SK-N-SH (cell line): ENCODE results near the gene MXD3. TPM values are rescaled to one million over a fixed set of nuclear protein-coding genes. Genes with fewer than 3 reads are reported as not detected.
A peak's percentile ranks its signal among the peaks of the same experiment; 100 is the strongest.

ENCODE experiments used
- CTCF ChIA-PET: fragments of 300-600, 350-600 bp; formaldehyde crosslinking; extraction: SDS; loops from one replicate; lab custom pipeline; 2021; lab: Yijun Ruan, JAX
- POLR2A ChIA-PET: fragments of 350-600 bp; sonication (Branson Sonifier 250); formaldehyde crosslinking; extraction: SDS; loops from one replicate; lab custom pipeline; 2020; ENCODE audit warnings: antibody characterized with exemption, inconsistent platforms; lab: Yijun Ruan, JAX
- DNase-seq: peaks from one replicate; pipeline ENCODE4 v3.0.0; 2012
- H2AFZ ChIP-seq: fragments of 200-600 bp; sonication (generic); 2 replicates; pipeline ENCODE4 v1.8.1; 2016; ENCODE audit warnings: antibody characterized with exemption, mild to moderate bottlenecking, low read depth
- H3F3A ChIP-seq: fragments of 200-600 bp; sonication (generic); replicated peaks from 2 replicates; pipeline ENCODE3; 2016; ENCODE audit warnings: antibody characterized with exemption, mild to moderate bottlenecking; ENCODE audit not compliant: insufficient read depth
- H3K27ac ChIP-seq, 2 experiments: fragments of 200-500 bp in 1 of 2; fragments of 200-600 bp in 1 of 2; sonication (Bioruptor generic) in 1 of 2; sonication (generic), shearing (Covaris generic) in 1 of 2; 2 replicates each; pipeline versions ENCODE4 v1.5.1 to v1.6.1; 2014 to 2016; ENCODE audit warnings: low read depth in 2 of 2, inconsistent platforms in 1 of 2, low read length in 1 of 2, mild to moderate bottlenecking in 1 of 2, mixed read lengths in 1 of 2
- H3K27me3 ChIP-seq: fragments of 200-600 bp; sonication (generic), shearing (Covaris generic); 2 replicates; pipeline ENCODE4 v1.6.1; 2016; ENCODE audit warnings: mixed run types; ENCODE audit not compliant: insufficient read depth
- H3K36me3 ChIP-seq, 2 experiments: fragments of 200-500 bp in 1 of 2; fragments of 200-600 bp in 1 of 2; sonication (Bioruptor generic) in 1 of 2; sonication (generic) in 1 of 2; replicated peaks in 1 of 2; 2 replicates each; pipeline versions ENCODE3 to v1.5.1; 2014 to 2016; ENCODE audit warnings: low read length in 1 of 2, mild to moderate bottlenecking in 1 of 2; ENCODE audit not compliant: insufficient read depth in 2 of 2, control insufficient read depth in 1 of 2
- H3K4me1 ChIP-seq, 2 experiments: fragments of 200-500 bp in 1 of 2; fragments of 200-600 bp in 1 of 2; sonication (Bioruptor generic) in 1 of 2; sonication (generic), shearing (Covaris generic) in 1 of 2; 2 replicates each; pipeline versions ENCODE4 v1.5.1 to v1.6.1; 2014 to 2016; ENCODE audit warnings: low read depth in 1 of 2, low read length in 1 of 2, mixed run types in 1 of 2; ENCODE audit not compliant: insufficient read depth in 2 of 2, control insufficient read depth in 1 of 2
- H3K4me2 ChIP-seq: fragments of 200-600 bp; sonication (generic), shearing (Covaris generic); 2 replicates; pipeline ENCODE4 v1.6.1; 2017; ENCODE audit warnings: mixed run types
- H3K4me3 ChIP-seq, 2 experiments: fragments of 200-500 bp in 1 of 2; fragments of 200-600 bp in 1 of 2; sonication (Bioruptor generic) in 1 of 2; sonication (generic), shearing (Covaris generic) in 1 of 2; 2 replicates each; pipeline versions ENCODE4 v1.5.1 to v1.8.1; 2014 to 2016; ENCODE audit warnings: low read depth in 2 of 2, inconsistent platforms in 1 of 2, low read length in 1 of 2, mild to moderate bottlenecking in 1 of 2, mixed read lengths in 1 of 2, moderate library complexity in 1 of 2
- H3K79me2 ChIP-seq: fragments of 200-600 bp; sonication (generic); 2 replicates; pipeline ENCODE4 v1.8.1; 2017; ENCODE audit warnings: mild to moderate bottlenecking; ENCODE audit not compliant: insufficient read depth
- H3K9ac ChIP-seq: fragments of 200-600 bp; sonication (generic); 2 replicates; pipeline ENCODE4 v1.6.1; 2017; ENCODE audit warnings: mixed run types
- H3K9me2 ChIP-seq: fragments of 200-600 bp; sonication (generic); 2 replicates; pipeline ENCODE4 v1.6.1; 2017; ENCODE audit warnings: mixed run types
- H3K9me3 ChIP-seq: fragments of 200-600 bp; sonication (generic); 2 replicates; pipeline ENCODE4 v1.6.1; 2017; ENCODE audit warnings: mixed run types, mild to moderate bottlenecking, moderate library complexity
- H4K20me1 ChIP-seq: fragments of 200-600 bp; sonication (generic); 2 replicates; pipeline ENCODE4 v1.6.1; 2017; ENCODE audit warnings: mild to moderate bottlenecking, mixed run types; ENCODE audit not compliant: insufficient read depth
- CHD2 ChIP-seq: fragments of 150-350 bp; IDR thresholded peaks from 2 replicates; pipeline ENCODE4 v1.6.1; 2018; ENCODE audit warnings: low read length; ENCODE audit not compliant: partially characterized antibody
- ELF1 ChIP-seq: IDR thresholded peaks from 2 replicates; pipeline ENCODE4 v1.4.0; 2012
- EP300 ChIP-seq, 2 experiments: IDR thresholded peaks; 2 replicates each; pipeline versions ENCODE4 v1.4.0 to v1.6.1; 2012; ENCODE audit warnings: borderline replicate concordance in 1 of 2, low read depth in 1 of 2, low read length in 1 of 2
- EZH2phosphoT487 ChIP-seq: fragments of 200-600 bp; sonication (generic); IDR thresholded peaks from 2 replicates; pipeline ENCODE4 v1.6.1; 2017; ENCODE audit warnings: low read depth, mixed run types, mild to moderate bottlenecking, antibody characterized with exemption, moderate library complexity, borderline replicate concordance
- FOXJ3 ChIP-seq: sonication (generic); formaldehyde crosslinking; IDR thresholded peaks from 2 replicates; pipeline ENCODE4 v1.5.1; 2020; ENCODE audit warnings: mild to moderate bottlenecking, missing genetic modification reagents
- MXI1 ChIP-seq: IDR thresholded peaks from 2 replicates; pipeline ENCODE4 v1.6.1; 2012; ENCODE audit warnings: mild to moderate bottlenecking, low read depth, low read length, improper control_type of control experiment
- NRF1 ChIP-seq: IDR thresholded peaks from 2 replicates; pipeline ENCODE4 v1.6.1; 2012; ENCODE audit warnings: low read depth, mild to moderate bottlenecking, low read length
- POLR2AphosphoS5 ChIP-seq: IDR thresholded peaks from 2 replicates; pipeline ENCODE4 v1.6.1; 2012; ENCODE audit warnings: low read depth, low read length
- REST ChIP-seq: IDR thresholded peaks from 2 replicates; pipeline ENCODE4 v1.6.1; 2012; ENCODE audit warnings: mild to moderate bottlenecking, low read depth, low read length, moderate library complexity
- RXRA ChIP-seq: IDR thresholded peaks from 2 replicates; pipeline ENCODE4 v1.4.0; 2012; ENCODE audit warnings: low read depth, mild to moderate bottlenecking, borderline replicate concordance
- TAF1 ChIP-seq: IDR thresholded peaks from 2 replicates; pipeline ENCODE4 v1.6.1; 2012; ENCODE audit warnings: low read depth, mild to moderate bottlenecking, low read length, moderate library complexity, borderline replicate concordance
- TEAD4 ChIP-seq: IDR thresholded peaks from 2 replicates; pipeline ENCODE4 v1.4.0; 2012; ENCODE audit warnings: mild to moderate bottlenecking, borderline replicate concordance; ENCODE audit not compliant: insufficient read depth
- WGBS: methylation state at CpG from one replicate; pipeline ENCODE4 v1.1.6; 2017; ENCODE audit warnings: low lambda C conversion rate; 5-methylcytosine and 5-hydroxymethylcytosine counted together
- polyA plus RNA-seq, 3 experiments: library from polyadenylated mRNA; depleted of rRNA; stranded (reverse); fragments of >200 nt; gene quantifications; 2 replicates each; pipeline ENCODE4 v1.2.3, GENCODE V29; 2012
- TF ChIP-seq, protein P1 (sequence below): fragments of 200-600 bp; sonication (generic); IDR thresholded peaks from 2 replicates; pipeline ENCODE4 v1.6.1; 2017; ENCODE audit warnings: antibody characterized with exemption, mild to moderate bottlenecking, moderate library complexity
- TF ChIP-seq, protein P2 (sequence below): fragments of 150-350 bp; IDR thresholded peaks from 2 replicates; pipeline ENCODE4 v1.6.1; 2017; ENCODE audit warnings: antibody characterized with exemption, low read length, low read depth, borderline replicate concordance
- TF ChIP-seq, protein P3 (sequence below): IDR thresholded peaks from 2 replicates; pipeline ENCODE4 v1.4.0; 2012; ENCODE audit warnings: low read depth, borderline replicate concordance

Gene MXD3
- polyA plus RNA-seq, 1 of the 3 experiments (the other 2 are of a cell fraction): 22.6 TPM

DNA sequence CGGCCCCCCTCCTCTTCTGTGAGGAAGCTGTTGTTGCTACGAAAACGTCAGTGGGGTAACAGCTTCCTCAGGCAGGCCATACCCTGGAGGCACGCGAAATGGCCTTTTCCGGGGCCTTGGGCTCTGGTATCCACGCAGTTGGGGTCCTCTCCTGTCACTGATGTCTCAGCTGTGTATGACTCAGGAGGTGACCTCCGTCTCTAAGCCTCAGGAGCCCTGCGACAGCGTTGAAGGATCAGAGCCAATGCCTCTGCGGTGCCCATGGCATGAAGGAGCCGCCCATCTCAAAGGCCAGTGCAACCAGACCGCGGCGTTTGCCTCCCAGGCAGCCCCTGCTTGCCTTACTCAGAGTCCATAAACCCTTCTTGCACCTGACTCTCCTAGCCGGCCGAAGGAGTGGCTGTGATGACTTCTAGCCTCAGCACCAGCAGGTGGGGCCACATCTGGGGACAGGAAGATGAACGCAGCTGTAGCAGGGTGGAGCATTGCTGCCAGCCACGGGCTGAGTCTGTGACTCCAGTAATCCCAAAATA, 1.0 kb upstream of the MXD3 start:
- Histone ChIP-seq H3K27ac (peak overlapping the region; percentile 36 to 54; a peak in 3 of 4 replicates), H3F3A (peaks cover 15% of the 10 kb centered on the region), H3K9me2 (no peaks in the 10 kb centered on the region), H3K9ac (peak overlapping the region; percentile 85; the same call in 1 of the 2 replicates), H3K79me2 (peaks cover 40% of the 10 kb centered on the region), H4K20me1 (peaks cover 18% of the 10 kb centered on the region), H3K4me3 (peak overlapping the region; percentile 35 to 84; a peak in 3 of 4 replicates), H3K4me2 (peak overlapping the region; percentile 100), H3K9me3 (no peaks in the 10 kb centered on the region), H3K4me1 (peaks cover 4 to 25% of the 10 kb centered on the region in 2 experiments; a peak in 1 of 4 replicates), H3K27me3 (no peaks in the 10 kb centered on the region), H2AFZ (peak overlapping the region; percentile 3; the same call in 1 of the 2 replicates), H3K36me3 (peaks cover 0 to 4% of the 10 kb centered on the region in 2 experiments)
- CTCF ChIA-PET: interaction anchor here (0.6 to 1.5 kb wide), 6 partner anchors 51 to 335 kb away, joined by 3 to 4 read pairs (median 4); no protein-coding TSS in a partner anchor
- peak; percentile 49 for DNase-seq
- no peak for TF ChIP-seq MXI1
- TF ChIP-seq FOXJ3 (CRISPR knock-in tag): no peak
- 0 out of 2 replicates have a peak, but pooled peaks have one; percentile 8 for TF ChIP-seq TAF1
- 0 out of 2 replicates have a peak, but pooled peaks have one; percentile 8 for TF ChIP-seq POLR2AphosphoS5
- TF ChIP-seq CHD2: no peak
- POLR2A ChIA-PET: interaction anchor here (0.6 to 1.3 kb wide), 2 partner anchors 191 to 198 kb away, joined by 3 read pairs; no protein-coding TSS in a partner anchor
- 4% methylated on average over 12 of the region's 19 CpGs for WGBS

GRCh38 chr5:177311392-177311722, 341 bp downstream of the MXD3 start:
- Histone ChIP-seq H3K9me3 (no peaks in the 10 kb centered on the region), H3F3A (peaks cover 18% of the 10 kb centered on the region), H2AFZ (peak overlapping the region; percentile 91; the same call in 1 of the 2 replicates), H3K4me3 (peak overlapping the region; percentile 59 to 84), H3K4me1 (peaks cover 4 to 25% of the 10 kb centered on the region in 2 experiments; a peak in 1 of 4 replicates), H3K27ac (peak overlapping the region; percentile 58 to 88; a peak in 3 of 4 replicates), H3K9me2 (no peaks in the 10 kb centered on the region), H3K4me2 (peak overlapping the region; percentile 100), H3K9ac (peak overlapping the region; percentile 85), H3K36me3 (peaks cover 7 to 12% of the 10 kb centered on the region in 2 experiments), H3K27me3 (no peaks in the 10 kb centered on the region), H3K79me2 (peaks cover 52% of the 10 kb centered on the region), H4K20me1 (peaks cover 18% of the 10 kb centered on the region)
- 0% methylated on average over 5 of the region's 23 CpGs for WGBS
- TF ChIP-seq POLR2AphosphoS5 (no peak), ELF1 (no peak), RXRA (no peak), EP300 (IDR thresholded peaks at IDR 0.05; ENCODE audit: borderline replicate concordance in 1 of 2, low read depth in 1 of 2, low read length in 1 of 2) (no peak), TAF1 (no peak), MXI1 (no peak), CHD2 (no peak), EZH2phosphoT487 (no peak), NRF1 (no peak), FOXJ3 (CRISPR knock-in tag) (no peak), TEAD4 (no peak), REST (no peak)
- TF ChIP-seq, protein P1, sequence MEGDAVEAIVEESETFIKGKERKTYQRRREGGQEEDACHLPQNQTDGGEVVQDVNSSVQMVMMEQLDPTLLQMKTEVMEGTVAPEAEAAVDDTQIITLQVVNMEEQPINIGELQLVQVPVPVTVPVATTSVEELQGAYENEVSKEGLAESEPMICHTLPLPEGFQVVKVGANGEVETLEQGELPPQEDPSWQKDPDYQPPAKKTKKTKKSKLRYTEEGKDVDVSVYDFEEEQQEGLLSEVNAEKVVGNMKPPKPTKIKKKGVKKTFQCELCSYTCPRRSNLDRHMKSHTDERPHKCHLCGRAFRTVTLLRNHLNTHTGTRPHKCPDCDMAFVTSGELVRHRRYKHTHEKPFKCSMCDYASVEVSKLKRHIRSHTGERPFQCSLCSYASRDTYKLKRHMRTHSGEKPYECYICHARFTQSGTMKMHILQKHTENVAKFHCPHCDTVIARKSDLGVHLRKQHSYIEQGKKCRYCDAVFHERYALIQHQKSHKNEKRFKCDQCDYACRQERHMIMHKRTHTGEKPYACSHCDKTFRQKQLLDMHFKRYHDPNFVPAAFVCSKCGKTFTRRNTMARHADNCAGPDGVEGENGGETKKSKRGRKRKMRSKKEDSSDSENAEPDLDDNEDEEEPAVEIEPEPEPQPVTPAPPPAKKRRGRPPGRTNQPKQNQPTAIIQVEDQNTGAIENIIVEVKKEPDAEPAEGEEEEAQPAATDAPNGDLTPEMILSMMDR: no peak
- TF ChIP-seq, protein P2, sequence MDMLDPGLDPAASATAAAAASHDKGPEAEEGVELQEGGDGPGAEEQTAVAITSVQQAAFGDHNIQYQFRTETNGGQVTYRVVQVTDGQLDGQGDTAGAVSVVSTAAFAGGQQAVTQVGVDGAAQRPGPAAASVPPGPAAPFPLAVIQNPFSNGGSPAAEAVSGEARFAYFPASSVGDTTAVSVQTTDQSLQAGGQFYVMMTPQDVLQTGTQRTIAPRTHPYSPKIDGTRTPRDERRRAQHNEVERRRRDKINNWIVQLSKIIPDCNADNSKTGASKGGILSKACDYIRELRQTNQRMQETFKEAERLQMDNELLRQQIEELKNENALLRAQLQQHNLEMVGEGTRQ: no peak
- TF ChIP-seq, protein P3, sequence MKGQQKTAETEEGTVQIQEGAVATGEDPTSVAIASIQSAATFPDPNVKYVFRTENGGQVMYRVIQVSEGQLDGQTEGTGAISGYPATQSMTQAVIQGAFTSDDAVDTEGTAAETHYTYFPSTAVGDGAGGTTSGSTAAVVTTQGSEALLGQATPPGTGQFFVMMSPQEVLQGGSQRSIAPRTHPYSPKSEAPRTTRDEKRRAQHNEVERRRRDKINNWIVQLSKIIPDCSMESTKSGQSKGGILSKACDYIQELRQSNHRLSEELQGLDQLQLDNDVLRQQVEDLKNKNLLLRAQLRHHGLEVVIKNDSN: no peak
- DNase-seq: peak; percentile 71
- ChIA-PET CTCF (interaction anchor here (1.1 to 4.3 kb wide), 7 partner anchors 12 to 201 kb away, joined by 3 to 39 read pairs (median 6); no protein-coding TSS in a partner anchor), POLR2A (interaction anchor here (1.2 to 1.3 kb wide), 2 partner anchors 115 to 197 kb away, joined by 3 to 4 read pairs; no protein-coding TSS in a partner anchor)
